Neural progenitor cell (in vitro differentiated cells): ENCODE results near the gene GPR4.

Experiments used
- EZH2phosphoT487 ChIP-seq: fragments of 200-600 bp; sonication (generic); IDR thresholded peaks from 2 replicates; pipeline ENCODE4 v1.6.1; 2017; ENCODE audit warnings: antibody characterized with exemption
- TF ChIP-seq, protein P1 (sequence below): fragments of 200-600 bp; sonication (generic); IDR thresholded peaks from 2 replicates; pipeline ENCODE4 v1.5.1; 2017; ENCODE audit warnings: antibody characterized with exemption, mild to moderate bottlenecking

GRCh38 chr19:45646345-45646698 lies 44.3 kb upstream of the GPR4 start:
- TF ChIP-seq, protein P1, sequence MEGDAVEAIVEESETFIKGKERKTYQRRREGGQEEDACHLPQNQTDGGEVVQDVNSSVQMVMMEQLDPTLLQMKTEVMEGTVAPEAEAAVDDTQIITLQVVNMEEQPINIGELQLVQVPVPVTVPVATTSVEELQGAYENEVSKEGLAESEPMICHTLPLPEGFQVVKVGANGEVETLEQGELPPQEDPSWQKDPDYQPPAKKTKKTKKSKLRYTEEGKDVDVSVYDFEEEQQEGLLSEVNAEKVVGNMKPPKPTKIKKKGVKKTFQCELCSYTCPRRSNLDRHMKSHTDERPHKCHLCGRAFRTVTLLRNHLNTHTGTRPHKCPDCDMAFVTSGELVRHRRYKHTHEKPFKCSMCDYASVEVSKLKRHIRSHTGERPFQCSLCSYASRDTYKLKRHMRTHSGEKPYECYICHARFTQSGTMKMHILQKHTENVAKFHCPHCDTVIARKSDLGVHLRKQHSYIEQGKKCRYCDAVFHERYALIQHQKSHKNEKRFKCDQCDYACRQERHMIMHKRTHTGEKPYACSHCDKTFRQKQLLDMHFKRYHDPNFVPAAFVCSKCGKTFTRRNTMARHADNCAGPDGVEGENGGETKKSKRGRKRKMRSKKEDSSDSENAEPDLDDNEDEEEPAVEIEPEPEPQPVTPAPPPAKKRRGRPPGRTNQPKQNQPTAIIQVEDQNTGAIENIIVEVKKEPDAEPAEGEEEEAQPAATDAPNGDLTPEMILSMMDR = no peak
- TF ChIP-seq EZH2phosphoT487 = no peak
